Mesenchymal stem cell (in vitro differentiated cells and primary cell): ENCODE results near the gene ZIC4.

Experiments
- DNase-seq: peaks from one replicate; pipeline ENCODE4 v3.0.0-alpha.2; 2013
- H2AFZ ChIP-seq: one replicate; pipeline ENCODE4 v1.6.1; 2013; ENCODE audit warnings: low read depth, mild to moderate bottlenecking, control low read depth, inconsistent platforms, low read length, moderate library complexity
- H2AK5ac ChIP-seq: 2 replicates; pipeline ENCODE4 v1.6.1; 2013; ENCODE audit warnings: low read length, moderate library complexity, mild to moderate bottlenecking, inconsistent platforms; ENCODE audit not compliant: severe bottlenecking
- H2BK120ac ChIP-seq: one replicate; pipeline ENCODE4 v1.6.1; 2013; ENCODE audit warnings: low read depth, mild to moderate bottlenecking, inconsistent platforms, low read length, moderate library complexity
- H2BK12ac ChIP-seq, 2 experiments: one replicate each; pipeline ENCODE4 v1.6.1; 2013; ENCODE audit warnings: inconsistent platforms in 2 of 2, low read length in 2 of 2, mild to moderate bottlenecking in 2 of 2, moderate library complexity in 2 of 2, control low read depth in 1 of 2
- H2BK15ac ChIP-seq: one replicate; pipeline ENCODE4 v1.6.1; 2013; ENCODE audit warnings: mild to moderate bottlenecking, low read depth, inconsistent platforms; ENCODE audit not compliant: poor library complexity, severe bottlenecking
- H2BK5ac ChIP-seq: 2 replicates; pipeline ENCODE4 v1.6.1; 2013; ENCODE audit warnings: low read depth, mild to moderate bottlenecking, low read length, control low read depth, inconsistent platforms; ENCODE audit not compliant: poor library complexity, severe bottlenecking
- H3K14ac ChIP-seq, 2 experiments: one replicate each; pipeline ENCODE4 v1.6.1; 2013; ENCODE audit warnings: inconsistent platforms in 2 of 2, low read length in 2 of 2, control low read depth in 1 of 2, mild to moderate bottlenecking in 1 of 2, moderate library complexity in 1 of 2
- H3K18ac ChIP-seq, 2 experiments: one replicate each; pipeline ENCODE4 v1.6.1; 2013; ENCODE audit warnings: inconsistent platforms in 2 of 2, low read length in 2 of 2, control low read depth in 1 of 2, low read depth in 1 of 2, mild to moderate bottlenecking in 1 of 2
- H3K23ac ChIP-seq, 2 experiments: one replicate each; pipeline ENCODE4 v1.6.1; 2013; ENCODE audit warnings: inconsistent platforms in 2 of 2, low read length in 2 of 2, mild to moderate bottlenecking in 2 of 2, moderate library complexity in 2 of 2, control low read depth in 1 of 2
- H3K27ac ChIP-seq: 2 replicates; pipeline ENCODE4 v1.5.1; 2013; ENCODE audit warnings: mild to moderate bottlenecking, moderate library complexity, low read length, control low read depth, inconsistent platforms; ENCODE audit not compliant: poor library complexity, severe bottlenecking
- H3K27me3 ChIP-seq, 2 experiments: 2 replicates each; pipeline versions ENCODE4 v1.6.1 to v1.7.0; 2013; ENCODE audit warnings: low read length in 2 of 2, mild to moderate bottlenecking in 2 of 2, moderate library complexity in 2 of 2, control low read depth in 1 of 2, inconsistent platforms in 1 of 2; ENCODE audit not compliant: control insufficient read depth in 1 of 2, insufficient read depth in 1 of 2
- H3K36me3 ChIP-seq, 2 experiments: 2 replicates each; pipeline versions ENCODE4 v1.6.1 to v1.7.0; 2013; ENCODE audit warnings: low read length in 2 of 2, control low read depth in 1 of 2, inconsistent platforms in 1 of 2, low read depth in 1 of 2, mild to moderate bottlenecking in 1 of 2; ENCODE audit not compliant: insufficient read depth in 2 of 2, control insufficient read depth in 1 of 2
- H3K4ac ChIP-seq, 2 experiments: one replicate each; pipeline ENCODE4 v1.6.1; 2013; ENCODE audit warnings: inconsistent platforms in 2 of 2, low read length in 2 of 2, mild to moderate bottlenecking in 2 of 2, moderate library complexity in 2 of 2, control low read depth in 1 of 2, low read depth in 1 of 2
- H3K4me1 ChIP-seq: 2 replicates; pipeline ENCODE4 v1.6.1; 2013; ENCODE audit warnings: low read depth, low read length, control low read depth; ENCODE audit not compliant: control insufficient read depth, insufficient read depth
- H3K4me2 ChIP-seq: 2 replicates; pipeline ENCODE4 v1.6.1; 2013; ENCODE audit warnings: low read length, mild to moderate bottlenecking, inconsistent platforms; ENCODE audit not compliant: poor library complexity, severe bottlenecking
- H3K4me3 ChIP-seq, 2 experiments: 2 replicates each; pipeline versions ENCODE4 v1.5.1 to v1.7.0; 2013; ENCODE audit warnings: low read length in 2 of 2, mild to moderate bottlenecking in 2 of 2, control low read depth in 1 of 2, low read depth in 1 of 2; ENCODE audit not compliant: insufficient read depth in 1 of 2
- H3K79me1 ChIP-seq: replicated peaks from 2 replicates; pipeline ENCODE4 v1.6.1; 2013; ENCODE audit warnings: mild to moderate bottlenecking, control low read depth, low read length, inconsistent platforms; ENCODE audit not compliant: poor library complexity, severe bottlenecking
- H3K9ac ChIP-seq: 2 replicates; pipeline ENCODE4 v1.7.0; 2013; ENCODE audit warnings: mild to moderate bottlenecking, low read length, moderate library complexity
- H3K9me3 ChIP-seq: 2 replicates; pipeline ENCODE4 v1.7.0; 2013; ENCODE audit warnings: mild to moderate bottlenecking, low read length; ENCODE audit not compliant: control insufficient read depth
- H4K8ac ChIP-seq: one replicate; pipeline ENCODE4 v1.6.1; 2013; ENCODE audit warnings: inconsistent platforms, mild to moderate bottlenecking, low read length, moderate library complexity
- H4K91ac ChIP-seq: one replicate; pipeline ENCODE4 v1.6.1; 2013; ENCODE audit warnings: mild to moderate bottlenecking, low read length, inconsistent platforms
- WGBS: methylation state at CpG from one replicate; pipeline ENCODE4 v1.1.7; 2013; ENCODE audit warnings: mixed read lengths; 5-methylcytosine and 5-hydroxymethylcytosine counted together

Gene ZIC4

GRCh38 chr3:147407498-147408187 is 1.3 kb upstream of the ZIC4 start:
- H3K4me1 ChIP-seq, result peaks cover 25% of the 10 kb centered on the region
- no peak overlapping the region for H3K18ac ChIP-seq
- no peak overlapping the region for H4K91ac ChIP-seq
- no peak overlapping the region for H2AK5ac ChIP-seq
- no peak overlapping the region for H3K23ac ChIP-seq
- peaks cover 2% of the 10 kb centered on the region for H3K9me3 ChIP-seq
- H3K4ac ChIP-seq, result no peak overlapping the region
- H3K27me3 ChIP-seq, result peaks cover 7 to 100% of the 10 kb centered on the region in 2 experiments
- H2BK12ac ChIP-seq, result no peak overlapping the region
- H3K27ac ChIP-seq, result peak overlapping the region; percentile 70
- H2BK15ac ChIP-seq, result no peak overlapping the region
- H2AFZ ChIP-seq, result no peak overlapping the region
- H4K8ac ChIP-seq, result no peak overlapping the region
- H3K79me1 ChIP-seq, result peaks cover 1% of the 10 kb centered on the region
- no peak overlapping the region for H2BK120ac ChIP-seq
- H3K14ac ChIP-seq, result no peak overlapping the region
- peak overlapping the region in 1 of 2 experiments; percentile 46 for H3K4me3 ChIP-seq
- no peak overlapping the region for H3K9ac ChIP-seq
- peak overlapping the region; percentile 84 for H3K4me2 ChIP-seq
- 4% methylated on average over 22 of the region's 27 CpGs for WGBS
- H2BK5ac ChIP-seq, result peak overlapping the region; percentile 88
- peaks cover 0 to 13% of the 10 kb centered on the region in 2 experiments for H3K36me3 ChIP-seq
- DNase-seq, result no peak

GRCh38 chr3:147407114-147407497 is 763 bp upstream of the ZIC4 start:
- H3K18ac ChIP-seq, result no peak overlapping the region
- 3% methylated on average over 17 of the region's 17 CpGs for WGBS
- H2BK5ac ChIP-seq, result peak overlapping the region; percentile 84
- H2BK15ac ChIP-seq, result no peak overlapping the region
- no peaks in the 10 kb centered on the region for H3K9me3 ChIP-seq
- H3K36me3 ChIP-seq, result peaks cover 0 to 10% of the 10 kb centered on the region in 2 experiments
- DNase-seq, result no peak
- H2BK120ac ChIP-seq, result no peak overlapping the region
- H3K4me2 ChIP-seq, result peak overlapping the region; percentile 84
- no peak overlapping the region for H4K8ac ChIP-seq
- H2AK5ac ChIP-seq, result no peak overlapping the region
- no peak overlapping the region for H2AFZ ChIP-seq
- no peak overlapping the region for H3K4ac ChIP-seq
- H3K4me3 ChIP-seq, result peak overlapping the region in 1 of 2 experiments; percentile 46
- peaks cover 1% of the 10 kb centered on the region for H3K79me1 ChIP-seq
- H3K4me1 ChIP-seq, result peaks cover 22% of the 10 kb centered on the region
- no peak overlapping the region for H4K91ac ChIP-seq
- peak overlapping the region; percentile 70 for H3K27ac ChIP-seq
- no peak overlapping the region for H3K23ac ChIP-seq
- H3K14ac ChIP-seq, result no peak overlapping the region
- H3K27me3 ChIP-seq, result peaks cover 7 to 100% of the 10 kb centered on the region in 2 experiments
- no peak overlapping the region for H3K9ac ChIP-seq
- H2BK12ac ChIP-seq, result no peak overlapping the region

DNA sequence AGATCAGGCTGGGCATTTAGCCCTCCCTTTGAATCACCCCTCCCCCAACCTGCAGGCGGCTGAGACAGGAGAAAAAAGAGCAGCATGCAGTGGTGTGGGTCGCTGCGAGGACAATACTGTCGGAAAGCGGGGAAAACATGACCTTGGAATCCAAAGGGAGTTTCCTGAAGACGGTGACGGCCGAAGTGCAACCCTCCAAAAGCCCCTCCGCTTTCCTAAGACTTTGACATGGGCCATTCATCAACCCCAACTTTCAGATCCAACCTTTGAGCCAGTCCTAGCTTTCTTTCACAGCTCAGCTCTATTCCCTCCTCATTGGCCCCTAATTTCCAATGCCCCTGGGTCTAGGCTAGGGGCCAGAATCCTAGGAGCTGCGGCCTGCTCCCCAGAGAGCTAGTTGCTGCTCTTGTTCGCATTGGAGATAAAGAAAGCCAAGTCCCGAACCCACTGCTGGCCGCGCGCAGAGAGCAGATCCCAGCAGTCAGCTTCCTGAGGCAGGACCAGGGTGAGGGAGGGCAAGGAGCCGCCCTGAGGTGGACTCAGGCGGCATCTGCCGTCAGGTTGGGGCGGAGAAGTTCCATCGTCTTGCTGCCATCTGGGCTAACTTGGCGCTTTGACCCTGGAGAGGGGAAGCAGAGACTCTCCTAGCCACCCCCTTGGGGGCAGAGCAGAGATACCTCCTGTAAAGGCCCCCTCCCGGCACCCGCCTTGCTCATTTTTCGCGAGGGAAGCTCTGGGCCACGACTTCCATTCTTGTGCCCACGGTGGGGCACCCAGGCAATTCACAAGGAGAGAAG is 914 bp downstream of the ZIC4 start:
- no peak for DNase-seq
- Histone ChIP-seq H3K27ac (peak overlapping the region; percentile 70), H3K23ac (no peak overlapping the region), H2AFZ (no peak overlapping the region), H3K18ac (no peak overlapping the region), H4K8ac (no peak overlapping the region), H3K4me3 (no peak overlapping the region), H3K14ac (no peak overlapping the region), H3K27me3 (peaks cover 7 to 100% of the 10 kb centered on the region in 2 experiments), H3K4me1 (peaks cover 22% of the 10 kb centered on the region), H3K9ac (no peak overlapping the region), H3K36me3 (peaks cover 0 to 3% of the 10 kb centered on the region in 2 experiments), H2BK12ac (no peak overlapping the region), H2BK5ac (peak overlapping the region; percentile 11), H3K79me1 (peaks cover 6% of the 10 kb centered on the region), H2BK120ac (no peak overlapping the region), H3K9me3 (no peaks in the 10 kb centered on the region), H2BK15ac (no peak overlapping the region), H3K4me2 (peak overlapping the region; percentile 84), H2AK5ac (peak overlapping the region; percentile 26), H4K91ac (no peak overlapping the region), H3K4ac (no peak overlapping the region)
- WGBS, result 7% methylated on average over 27 of the region's 27 CpGs

DNA sequence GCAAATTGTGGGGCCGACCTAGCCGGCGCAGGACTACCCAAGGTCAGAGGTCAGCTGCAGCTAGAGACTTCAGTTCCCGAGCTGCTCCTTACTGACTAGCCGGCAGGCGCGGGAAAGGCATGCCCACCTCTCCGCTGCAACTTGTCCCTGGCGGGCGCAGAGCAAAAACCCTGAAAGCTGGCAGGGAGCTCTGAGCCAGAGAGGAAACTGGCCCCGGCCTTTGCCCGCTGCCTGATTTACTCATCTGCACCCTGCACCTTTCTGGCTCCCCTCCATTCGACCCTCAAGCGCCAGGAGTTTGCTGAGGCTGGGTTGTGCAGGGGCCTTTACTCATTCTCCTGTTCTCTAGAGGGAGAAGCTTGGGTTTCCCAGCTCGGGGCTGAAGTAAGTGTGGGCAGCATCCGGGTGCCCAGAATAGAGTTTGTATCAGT is 1.5 kb downstream of the ZIC4 start:
- Histone ChIP-seq H2BK120ac (no peak overlapping the region), H3K4me3 (no peak overlapping the region), H3K18ac (no peak overlapping the region), H3K9ac (no peak overlapping the region), H2BK12ac (no peak overlapping the region), H3K79me1 (peaks cover 8% of the 10 kb centered on the region), H3K4ac (no peak overlapping the region), H3K4me1 (peaks cover 22% of the 10 kb centered on the region), H3K4me2 (peak overlapping the region; percentile 84), H2BK15ac (no peak overlapping the region), H3K36me3 (no peaks in the 10 kb centered on the region), H2AK5ac (no peak overlapping the region), H3K23ac (no peak overlapping the region), H4K91ac (no peak overlapping the region), H3K9me3 (no peaks in the 10 kb centered on the region), H2AFZ (no peak overlapping the region), H3K14ac (no peak overlapping the region), H4K8ac (no peak overlapping the region), H3K27me3 (peaks cover 7 to 100% of the 10 kb centered on the region in 2 experiments), H3K27ac (no peak overlapping the region), H2BK5ac (no peak overlapping the region)
- DNase-seq, result no peak
- WGBS, result 9% methylated on average over 14 of the region's 16 CpGs
